ENCODE measurements around the gene WNT3A. TPM values are rescaled to one million over a fixed set of nuclear protein-coding genes. Genes with fewer than 3 reads are reported as not detected.

WNT3A gene
- total RNA-seq, 6 donors from 2014 or later: 1.0 to 19.6 (median 6.4) TPM

- peaks cover 0 to 12% (median 7%) of the 10 kb centered on the region in 4 donors for H3K36me3 ChIP-seq
- ATAC-seq (ENCODE audit: low FRiP score in 2 of 2) (peak; percentile 20 to 43), DNase-seq (peak in 1 of 2 donors; percentile 25)
- H3K4me1 ChIP-seq: peaks cover 84 to 94% (median 86%) of the 10 kb centered on the region in 4 donors
- TF ChIP-seq EP300 (IDR thresholded peaks at IDR 0.05) (no peak), CTCF (IDR thresholded peaks at IDR 0.05) (no peak), POLR2A (IDR thresholded peaks at IDR 0.05) (no peak), POLR2AphosphoS5 (IDR thresholded peaks at IDR 0.05) (no peak)
- no peaks in the 10 kb centered on the region for H3K27me3 ChIP-seq
- H3K9me3 ChIP-seq: peaks cover 0 to 7% (median 5%) of the 10 kb centered on the region in 4 donors
- peak overlapping the region in 1 of 4 donors; percentile 23 for H3K4me3 ChIP-seq
- peak overlapping the region; percentile 73 to 100 (median 88) for H3K27ac ChIP-seq
- 27 to 43% methylated on average over 3 to 12 of the region's 12 CpGs for WGBS, 2 donors
Measured at GRCh38 chr1:228089519-228090380, 83.0 kb downstream of the WNT3A start.

- H3K27ac ChIP-seq: peak overlapping the region; percentile 73 to 100 (median 88)
- H3K4me3 ChIP-seq: no peak overlapping the region
- TF ChIP-seq CTCF (IDR thresholded peaks at IDR 0.05) (no peak), POLR2AphosphoS5 (IDR thresholded peaks at IDR 0.05) (no peak), POLR2A (IDR thresholded peaks at IDR 0.05) (no peak), EP300 (IDR thresholded peaks at IDR 0.05) (no peak)
- ATAC-seq (ENCODE audit: low FRiP score in 2 of 2) (peak in 1 of 2 donors; percentile 7), DNase-seq (peak in 1 of 2 donors; percentile 23)
- H3K9me3 ChIP-seq: peaks cover 0 to 9% (median 5%) of the 10 kb centered on the region in 4 donors
- peaks cover 78 to 85% (median 79%) of the 10 kb centered on the region in 4 donors for H3K4me1 ChIP-seq
- H3K36me3 ChIP-seq: peaks cover 0 to 13% (median 7%) of the 10 kb centered on the region in 4 donors
- H3K27me3 ChIP-seq: no peaks in the 10 kb centered on the region
- 22 to 24% methylated on average over 1 to 2 of the region's 2 CpGs for WGBS, 2 donors
Measured at GRCh38 chr1:228090613-228091081, 83.8 kb downstream of the WNT3A start.

- no peak for ATAC-seq (ENCODE audit: low FRiP score in 2 of 2)
- Histone ChIP-seq H3K4me3 (no peak overlapping the region), H3K9me3 (peaks cover 0 to 9% (median 5%) of the 10 kb centered on the region in 4 donors), H3K4me1 (peaks cover 77 to 85% (median 79%) of the 10 kb centered on the region in 4 donors), H3K27ac (no peak overlapping the region), H3K27me3 (no peaks in the 10 kb centered on the region), H3K36me3 (peaks cover 0 to 17% (median 8%) of the 10 kb centered on the region in 4 donors)
- no peak for DNase-seq
- 44 to 60% methylated on average over 4 of the region's 4 CpGs for WGBS, 2 donors
- no peak for TF ChIP-seq EP300 (IDR thresholded peaks at IDR 0.05)
Measured at GRCh38 chr1:228091084-228091483, 84.3 kb downstream of the WNT3A start.

GRCh38 chr1:228092342-228093049 lies 85.7 kb downstream of the WNT3A start:
- Histone ChIP-seq H3K4me1 (peaks cover 70 to 85% (median 71%) of the 10 kb centered on the region in 4 donors), H3K9me3 (peaks cover 0 to 9% (median 5%) of the 10 kb centered on the region in 4 donors), H3K27me3 (no peaks in the 10 kb centered on the region), H3K4me3 (no peak overlapping the region), H3K36me3 (peaks cover 2 to 31% (median 21%) of the 10 kb centered on the region in 4 donors), H3K27ac (no peak overlapping the region)
- TF ChIP-seq POLR2AphosphoS5 (IDR thresholded peaks at IDR 0.05) (no peak), EP300 (IDR thresholded peaks at IDR 0.05) (no peak), CTCF (IDR thresholded peaks at IDR 0.05) (no peak), POLR2A (IDR thresholded peaks at IDR 0.05) (no peak)
- DNase-seq: no peak
- 84 to 90% methylated on average over 8 to 11 of the region's 11 CpGs for WGBS, 2 donors
- no peak for ATAC-seq (ENCODE audit: low FRiP score in 2 of 2)

Data from upper lobe of left lung (tissue), 6 donors.